Esophagus squamous epithelium (tissue), 5 donors: Measurements from ENCODE around the gene DOK4. TPM values are rescaled to one million over a fixed set of nuclear protein-coding genes. Genes with fewer than 3 reads are reported as not detected.
"Not testable (repeated sequence)": the region's sequence is repeated elsewhere in the genome, so short reads cannot be mapped to it uniquely, and the experiment has no call there.

Experiments
- DNase-seq: peaks from one replicate; lab custom pipeline; 2025; lab: John Stamatoyannopoulos, UW
- H3K27ac ChIP-seq, 4 donors: fragments of 200-600 bp; sonication (generic); one replicate each; pipeline ENCODE4 v1.5.1; 2016 to 2019; ENCODE audit warnings: mild to moderate bottlenecking in 1 of 4
- H3K27me3 ChIP-seq, 4 donors: fragments of 200-600 bp; sonication (generic); 1 replicate in 3 of 4; 2 replicates in 1 of 4; pipeline versions ENCODE4 v1.5.1 to v1.6.0; 2017 to 2021; ENCODE audit warnings: antibody characterized with exemption in 1 of 4
- H3K36me3 ChIP-seq, 3 donors: fragments of 200-600 bp; sonication (generic); one replicate each; pipeline ENCODE4 v1.5.1; 2016 to 2019
- H3K4me1 ChIP-seq, 3 donors: fragments of 200-600 bp; sonication (generic); one replicate each; pipeline ENCODE4 v1.5.1; 2017 to 2019
- H3K4me3 ChIP-seq, 4 donors: fragments of 200-600 bp; sonication (generic); 1 replicate in 3 of 4; 2 replicates in 1 of 4; pipeline ENCODE4 v1.5.1; 2016 to 2019; ENCODE audit warnings: mild to moderate bottlenecking in 2 of 4, moderate library complexity in 1 of 4
- H3K9me3 ChIP-seq, 3 donors: fragments of 200-600 bp; sonication (generic); one replicate each; pipeline ENCODE4 v1.5.1; 2016 to 2019
- CTCF ChIP-seq, 6 experiments: fragments of 450-650 bp in 4 of 6; fragments of 200-600 bp in 2 of 6; sonication (generic) in 2 of 6; IDR thresholded peaks; one replicate each; pipeline ENCODE4 v1.5.1; 2016 to 2019; ENCODE audit warnings: antibody characterized with exemption in 6 of 6, mild to moderate bottlenecking in 4 of 6, moderate library complexity in 4 of 6
- POLR2A ChIP-seq, 4 donors: fragments of 450-650 bp; IDR thresholded peaks; one replicate each; pipeline ENCODE4 v1.6.1; 2017; ENCODE audit warnings: antibody characterized with exemption in 4 of 4, mild to moderate bottlenecking in 4 of 4, moderate library complexity in 3 of 4
- WGBS, 2 donors: methylation state at CpG; one replicate each; pipeline ENCODE4 v1.1.5; 2018; 5-methylcytosine and 5-hydroxymethylcytosine counted together
- intact Hi-C: fragments of 100-400 bp; cut with DNase I; formaldehyde crosslinking; loops from one replicate; pipeline ENCODE4 v1.15.0; 2022
- total RNA-seq, 4 donors: library from RNA; depleted of rRNA; stranded (reverse); fragments of >200 nt; gene quantifications; one replicate each; pipeline ENCODE4 v1.1.0, GENCODE V29; 2016
- donor health status: DM: yes; HTN: yes; CAD: no.

The DOK4 gene
- total RNA-seq, 4 donors from 2014 or later = 20.7 to 42.7 (median 28.8) TPM

- Histone ChIP-seq H3K4me3 (peak within 1 kb of the TSS; percentile 67 to 90 (median 74)), H3K36me3 (peaks cover 0 to 20% (median 5%) of the 10 kb centered on the region in 3 donors), H3K27ac (peak within 1 kb of the TSS; percentile 92 to 93 (median 92)), H3K27me3 (no peaks in the 10 kb centered on the region), H3K4me1 (peaks cover 14 to 45% (median 21%) of the 10 kb centered on the region in 3 donors), H3K9me3 (no peaks in the 10 kb centered on the region)
- intact Hi-C loops = no loop called here
- 0% methylated on average over 1 to 27 of the region's 68 CpGs for WGBS, 2 donors
- DNase-seq = peak; percentile 62
- TF ChIP-seq CTCF (IDR thresholded peaks at IDR 0.05) = peak in 1 of 6 experiments; percentile 26
- TF ChIP-seq POLR2A (IDR thresholded peaks at IDR 0.05) = peak in 3 of 4 donors; percentile 44 to 86 (median 76)
Measured at GRCh38 chr16:57447186-57447962, 38.9 kb downstream of the DOK4 start, which contains the start of the genes CIAPIN1 and COQ9. Gene CIAPIN1, minus strand, starts transcription at chr16:57447385. Its CDS starts 6,457 bp downstream, at chr16:57440928. Gene COQ9, plus strand, starts transcription at chr16:57447479. Its CDS starts 27 bp downstream, at chr16:57447506.

DNA sequence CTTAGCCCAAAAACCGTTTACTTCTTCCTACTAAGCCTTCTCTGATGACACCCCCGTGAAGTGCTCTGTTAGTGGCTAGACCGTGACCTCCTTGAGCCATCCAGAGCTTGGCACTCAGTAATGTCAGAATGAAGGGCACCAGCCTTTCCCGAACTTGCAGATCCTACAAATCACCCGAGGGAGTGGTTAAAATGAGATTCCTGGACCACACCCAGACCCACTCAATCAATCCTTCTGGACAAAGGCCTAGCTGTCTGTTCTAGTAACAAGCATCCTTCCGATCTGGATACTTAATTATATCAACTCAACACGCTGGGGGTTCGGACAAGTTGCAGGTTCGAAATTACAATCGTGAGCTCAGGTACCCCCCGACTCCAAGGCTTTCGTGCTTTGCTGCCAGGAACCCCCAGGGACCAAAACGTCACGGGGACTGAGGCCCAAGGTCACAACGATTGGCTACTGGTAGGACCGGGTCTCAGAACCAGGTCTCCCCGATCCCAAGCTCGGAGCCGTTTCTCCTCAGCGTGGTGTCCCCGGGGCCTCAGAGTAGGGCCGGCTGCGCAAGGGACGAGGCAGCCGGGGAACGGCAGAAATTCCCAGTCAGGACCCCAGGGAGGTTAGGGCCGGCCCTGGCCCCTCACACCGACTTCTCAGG is 39.6 kb downstream of the DOK4 start:
- 5 to 8% methylated on average over 8 to 15 of the region's 28 CpGs for WGBS, 2 donors
- H3K36me3 ChIP-seq = peaks cover 0 to 20% (median 0%) of the 10 kb centered on the region in 3 donors
- no peaks in the 10 kb centered on the region for H3K9me3 ChIP-seq
- H3K4me3 ChIP-seq = peak overlapping the region; percentile 67 to 90 (median 74)
- peak overlapping the region; percentile 92 to 93 (median 92) for H3K27ac ChIP-seq
- peaks cover 14 to 45% (median 21%) of the 10 kb centered on the region in 3 donors for H3K4me1 ChIP-seq
- intact Hi-C loops = no loop called here
- DNase-seq = no peak
- TF ChIP-seq CTCF (IDR thresholded peaks at IDR 0.05) = no peak
- no peak for TF ChIP-seq POLR2A (IDR thresholded peaks at IDR 0.05)
- no peaks in the 10 kb centered on the region for H3K27me3 ChIP-seq

DNA sequence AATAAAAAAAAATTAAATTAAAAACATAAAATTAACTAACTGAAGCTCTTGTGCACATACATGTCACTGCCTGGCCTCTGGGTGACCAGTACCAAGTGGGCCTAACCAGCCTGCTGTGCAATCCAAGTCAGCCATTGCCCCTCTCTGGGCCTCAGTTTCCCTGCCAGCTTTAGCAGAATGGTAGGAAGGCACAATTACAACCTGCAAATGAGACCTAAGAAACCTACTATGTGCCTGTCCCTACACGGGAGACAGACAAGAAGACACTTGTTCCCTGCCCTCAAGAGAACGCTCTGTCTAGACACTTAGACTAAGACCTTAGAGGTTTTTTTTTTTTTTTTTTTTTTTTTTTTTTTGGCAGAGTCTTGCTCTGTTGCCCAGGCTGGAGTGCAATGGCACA is 40.8 kb downstream of the DOK4 start:
- Histone ChIP-seq H3K27me3 (no peaks in the 10 kb centered on the region), H3K4me1 (peaks cover 14 to 45% (median 21%) of the 10 kb centered on the region in 3 donors), H3K27ac (no peak overlapping the region), H3K36me3 (peaks cover 0 to 19% (median 0%) of the 10 kb centered on the region in 3 donors), H3K4me3 (no peak overlapping the region), H3K9me3 (peaks cover 0 to 2% (median 0%) of the 10 kb centered on the region in 3 donors)
- no peak for DNase-seq
- WGBS, 2 donors = 77 to 90% methylated on average over 2 of the region's 2 CpGs
- intact Hi-C loops = no loop called here
- TF ChIP-seq CTCF (IDR thresholded peaks at IDR 0.05) (no peak), POLR2A (IDR thresholded peaks at IDR 0.05) (no peak)

- Histone ChIP-seq H3K4me3 (no peak overlapping the region), H3K4me1 (peaks cover 14 to 44% (median 21%) of the 10 kb centered on the region in 3 donors), H3K27me3 (no peaks in the 10 kb centered on the region), H3K36me3 (peaks cover 0 to 27% (median 0%) of the 10 kb centered on the region in 3 donors), H3K9me3 (peaks cover 0 to 7% (median 5%) of the 10 kb centered on the region in 3 donors), H3K27ac (no peak overlapping the region)
- no peak for DNase-seq
- intact Hi-C loops = no loop called here
- TF ChIP-seq POLR2A (IDR thresholded peaks at IDR 0.05) = no peak
- 58 to 66% methylated on average over 3 of the region's 3 CpGs for WGBS, 2 donors
Measured at GRCh38 chr16:57444711-57445110, 41.6 kb downstream of the DOK4 start.

- H3K27me3 ChIP-seq, DNase-seq, H3K9me3 ChIP-seq, H3K4me3 ChIP-seq, intact Hi-C loops, H3K27ac ChIP-seq: not testable (repeated sequence)
- WGBS, 2 donors = 95 to 99% methylated on average over 8 of the region's 8 CpGs
- peaks cover 0 to 11% (median 6%) of the 10 kb centered on the region in 3 donors for H3K4me1 ChIP-seq
- H3K36me3 ChIP-seq = peaks cover 7 to 68% (median 17%) of the 10 kb centered on the region in 3 donors
Measured at GRCh38 chr16:57440551-57440950, 45.7 kb downstream of the DOK4 start.

DNA sequence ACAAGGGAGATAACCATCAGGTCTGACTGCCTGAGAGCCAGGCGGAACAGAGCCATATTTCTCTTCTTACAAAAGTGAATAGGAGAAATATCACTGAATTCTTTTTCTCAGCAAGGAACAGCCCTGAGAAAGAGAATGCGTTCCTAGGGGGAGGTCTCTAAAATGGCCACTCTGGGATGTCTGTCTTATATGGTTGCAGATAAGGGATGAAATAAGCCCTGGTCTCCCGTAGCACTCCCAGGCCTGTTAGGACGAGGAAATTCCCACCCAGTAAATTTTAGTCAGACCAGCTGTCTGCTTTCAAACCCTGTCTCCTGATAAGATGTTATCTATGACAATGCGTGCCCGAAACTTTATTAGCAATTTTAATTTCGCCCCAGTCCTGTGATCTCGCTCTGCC is 46.3 kb downstream of the DOK4 start:
- H3K9me3 ChIP-seq, H3K27me3 ChIP-seq, H3K4me3 ChIP-seq, DNase-seq, H3K27ac ChIP-seq, H3K4me1 ChIP-seq, intact Hi-C loops: not testable (repeated sequence)
- peaks cover 7 to 74% (median 22%) of the 10 kb centered on the region in 3 donors for H3K36me3 ChIP-seq
- 97 to 99% methylated on average over 8 of the region's 8 CpGs for WGBS, 2 donors
